DND-41 (cell line): ENCODE data around the gene CELA2B.

Experiments used
- EZH2 ChIP-seq: IDR thresholded peaks from 3 replicates; pipeline ENCODE4 v1.6.1; 2012; ENCODE audit warnings: borderline replicate concordance, low read depth, mild to moderate bottlenecking, moderate library complexity, low read length, inconsistent platforms; ENCODE audit not compliant: severe bottlenecking
- TF ChIP-seq, protein P1 (sequence below): IDR thresholded peaks from 2 replicates; pipeline ENCODE4 v1.5.1; 2012; ENCODE audit warnings: borderline replicate concordance, low read length, moderate library complexity, mild to moderate bottlenecking; ENCODE audit not compliant: poor library complexity, severe bottlenecking; ENCODE audit errors: extremely low read depth

DNA sequence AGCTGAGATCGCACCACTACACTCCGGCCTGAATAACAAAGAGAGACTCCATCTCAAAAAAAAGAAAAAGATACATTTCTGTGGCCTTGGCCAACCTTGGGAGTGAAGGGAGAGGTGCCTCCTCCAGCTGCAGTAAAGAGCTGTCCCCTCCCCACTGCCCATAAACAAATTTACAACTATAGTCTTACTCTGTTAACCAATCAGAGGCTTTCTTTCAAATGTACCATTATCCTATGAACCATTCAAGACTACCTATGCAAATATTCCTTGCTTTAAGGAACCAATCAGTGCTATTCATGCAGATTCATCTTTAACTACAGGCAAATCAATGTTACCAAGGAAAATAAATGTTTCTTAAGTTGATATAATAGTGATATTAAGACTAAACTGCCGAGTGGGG, 1.0 kb downstream of the CELA2B start:
- TF ChIP-seq, protein P1, sequence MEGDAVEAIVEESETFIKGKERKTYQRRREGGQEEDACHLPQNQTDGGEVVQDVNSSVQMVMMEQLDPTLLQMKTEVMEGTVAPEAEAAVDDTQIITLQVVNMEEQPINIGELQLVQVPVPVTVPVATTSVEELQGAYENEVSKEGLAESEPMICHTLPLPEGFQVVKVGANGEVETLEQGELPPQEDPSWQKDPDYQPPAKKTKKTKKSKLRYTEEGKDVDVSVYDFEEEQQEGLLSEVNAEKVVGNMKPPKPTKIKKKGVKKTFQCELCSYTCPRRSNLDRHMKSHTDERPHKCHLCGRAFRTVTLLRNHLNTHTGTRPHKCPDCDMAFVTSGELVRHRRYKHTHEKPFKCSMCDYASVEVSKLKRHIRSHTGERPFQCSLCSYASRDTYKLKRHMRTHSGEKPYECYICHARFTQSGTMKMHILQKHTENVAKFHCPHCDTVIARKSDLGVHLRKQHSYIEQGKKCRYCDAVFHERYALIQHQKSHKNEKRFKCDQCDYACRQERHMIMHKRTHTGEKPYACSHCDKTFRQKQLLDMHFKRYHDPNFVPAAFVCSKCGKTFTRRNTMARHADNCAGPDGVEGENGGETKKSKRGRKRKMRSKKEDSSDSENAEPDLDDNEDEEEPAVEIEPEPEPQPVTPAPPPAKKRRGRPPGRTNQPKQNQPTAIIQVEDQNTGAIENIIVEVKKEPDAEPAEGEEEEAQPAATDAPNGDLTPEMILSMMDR = no peak
- TF ChIP-seq EZH2 = no peak
